Astrocyte of the spinal cord (primary cell): Measurements from ENCODE around the gene MSH6.
"Not testable (repeated sequence)": the region's sequence is repeated elsewhere in the genome, so short reads cannot be mapped to it uniquely, and the experiment has no call there.

Source experiments
- DNase-seq: peaks from one replicate; pipeline ENCODE4 v3.0.0; 2011; ENCODE audit warnings: low read depth, low spot score
- H3K4me3 ChIP-seq: 2 replicates; pipeline ENCODE4 v1.5.1; 2011; ENCODE audit warnings: low read depth, mild to moderate bottlenecking, low read length, moderate library complexity
- in situ Hi-C: cut with HindIII; loops from 2 replicates; pipeline ENCODE4 v1.10.0; 2017; ENCODE audit warnings: low sequenced_read_pairs
- TF ChIP-seq, protein P1 (sequence below): IDR thresholded peaks from 2 replicates; pipeline ENCODE4 v1.5.1; 2012; ENCODE audit warnings: low read depth, mild to moderate bottlenecking, low read length, inconsistent platforms

The MSH6 gene

DNA sequence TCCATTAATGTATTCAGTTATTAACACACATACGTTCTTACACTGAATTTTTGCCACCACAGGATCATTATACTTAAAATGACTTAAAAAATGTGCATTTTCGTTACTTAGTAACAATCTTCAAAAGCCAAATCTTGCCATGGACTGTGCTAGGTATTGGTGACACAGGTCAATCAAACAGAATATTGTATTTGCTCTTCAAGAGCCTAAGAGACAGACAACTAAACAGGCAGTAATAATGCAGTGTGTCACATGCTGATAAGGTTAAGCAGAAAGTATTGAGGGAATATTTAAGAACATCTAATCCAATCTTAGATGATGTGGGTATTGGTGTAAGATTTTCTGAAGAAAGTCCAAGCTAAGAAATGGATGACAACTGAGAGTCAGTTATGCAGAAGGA, 66.4 kb downstream of the MSH6 start:
- in situ Hi-C loops, result no loop called here
- TF ChIP-seq, protein P1, sequence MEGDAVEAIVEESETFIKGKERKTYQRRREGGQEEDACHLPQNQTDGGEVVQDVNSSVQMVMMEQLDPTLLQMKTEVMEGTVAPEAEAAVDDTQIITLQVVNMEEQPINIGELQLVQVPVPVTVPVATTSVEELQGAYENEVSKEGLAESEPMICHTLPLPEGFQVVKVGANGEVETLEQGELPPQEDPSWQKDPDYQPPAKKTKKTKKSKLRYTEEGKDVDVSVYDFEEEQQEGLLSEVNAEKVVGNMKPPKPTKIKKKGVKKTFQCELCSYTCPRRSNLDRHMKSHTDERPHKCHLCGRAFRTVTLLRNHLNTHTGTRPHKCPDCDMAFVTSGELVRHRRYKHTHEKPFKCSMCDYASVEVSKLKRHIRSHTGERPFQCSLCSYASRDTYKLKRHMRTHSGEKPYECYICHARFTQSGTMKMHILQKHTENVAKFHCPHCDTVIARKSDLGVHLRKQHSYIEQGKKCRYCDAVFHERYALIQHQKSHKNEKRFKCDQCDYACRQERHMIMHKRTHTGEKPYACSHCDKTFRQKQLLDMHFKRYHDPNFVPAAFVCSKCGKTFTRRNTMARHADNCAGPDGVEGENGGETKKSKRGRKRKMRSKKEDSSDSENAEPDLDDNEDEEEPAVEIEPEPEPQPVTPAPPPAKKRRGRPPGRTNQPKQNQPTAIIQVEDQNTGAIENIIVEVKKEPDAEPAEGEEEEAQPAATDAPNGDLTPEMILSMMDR, result no peak
- no peak for DNase-seq
- no peak overlapping the region for H3K4me3 ChIP-seq

DNA sequence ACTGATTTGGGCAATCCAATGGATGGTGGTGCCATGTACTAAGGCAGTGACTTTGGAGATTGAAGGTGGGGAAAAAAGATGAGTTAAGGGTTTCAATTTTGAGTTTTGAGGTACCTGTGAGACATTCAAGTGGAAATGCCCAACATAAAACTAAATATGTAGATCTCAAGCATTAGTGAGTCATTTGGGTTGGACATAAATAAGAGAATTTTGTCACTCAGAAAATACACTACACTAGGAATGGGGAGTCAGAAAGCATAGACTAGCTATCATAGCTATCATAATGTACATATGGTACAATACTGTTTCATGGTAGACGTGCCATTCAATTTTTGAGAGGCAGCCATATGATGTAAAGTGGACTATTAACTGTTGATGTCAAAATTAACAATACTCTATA, 67.3 kb downstream of the MSH6 start:
- in situ Hi-C loops, result no loop called here
- DNase-seq, result no peak
- H3K4me3 ChIP-seq, result no peak overlapping the region
- TF ChIP-seq, protein P1, result no peak

DNA sequence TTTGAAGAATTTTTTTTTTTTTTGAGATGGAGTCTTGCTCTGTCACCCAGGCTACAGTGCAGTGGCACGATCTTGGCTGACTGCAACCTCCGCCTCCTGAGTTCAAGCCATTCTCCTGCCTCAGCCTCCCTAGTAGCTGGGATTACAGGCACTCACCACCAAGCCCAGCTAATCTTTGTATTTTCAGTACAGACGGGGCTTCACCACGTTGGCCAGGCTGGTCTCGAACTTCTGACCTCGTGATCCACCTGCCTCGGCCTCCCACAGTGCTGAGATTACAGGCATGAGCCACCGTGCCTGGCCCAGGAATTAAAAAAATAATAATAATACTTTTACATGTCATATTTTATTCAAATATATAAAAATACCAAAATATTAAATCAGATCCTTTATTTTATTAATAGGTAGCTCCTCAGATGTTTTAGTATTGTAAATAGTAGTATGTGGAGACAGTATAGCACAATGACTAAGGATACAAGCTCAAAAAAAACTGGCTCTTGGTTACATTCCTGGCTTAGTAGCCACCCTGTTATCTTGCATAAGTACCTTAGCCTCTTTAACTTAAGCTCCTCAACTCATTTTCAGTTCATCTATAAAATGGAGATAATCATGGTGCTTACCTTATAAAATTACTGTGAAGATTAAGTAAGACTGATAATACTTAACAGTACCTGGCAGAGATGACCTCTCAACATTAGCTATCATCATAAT, 70.3 kb downstream of the MSH6 start:
- peak; percentile 25 for DNase-seq
- H3K4me3 ChIP-seq, in situ Hi-C loops: not testable (repeated sequence)
